ENCODE data around the gene COL9A3.

COL9A3 gene

GRCh38 chr20:62822239-62822787 is 5.5 kb downstream of the COL9A3 start:
- in situ Hi-C loops (cut with HindIII; ENCODE audit: low sequenced_read_pairs) = no loop called here

DNA sequence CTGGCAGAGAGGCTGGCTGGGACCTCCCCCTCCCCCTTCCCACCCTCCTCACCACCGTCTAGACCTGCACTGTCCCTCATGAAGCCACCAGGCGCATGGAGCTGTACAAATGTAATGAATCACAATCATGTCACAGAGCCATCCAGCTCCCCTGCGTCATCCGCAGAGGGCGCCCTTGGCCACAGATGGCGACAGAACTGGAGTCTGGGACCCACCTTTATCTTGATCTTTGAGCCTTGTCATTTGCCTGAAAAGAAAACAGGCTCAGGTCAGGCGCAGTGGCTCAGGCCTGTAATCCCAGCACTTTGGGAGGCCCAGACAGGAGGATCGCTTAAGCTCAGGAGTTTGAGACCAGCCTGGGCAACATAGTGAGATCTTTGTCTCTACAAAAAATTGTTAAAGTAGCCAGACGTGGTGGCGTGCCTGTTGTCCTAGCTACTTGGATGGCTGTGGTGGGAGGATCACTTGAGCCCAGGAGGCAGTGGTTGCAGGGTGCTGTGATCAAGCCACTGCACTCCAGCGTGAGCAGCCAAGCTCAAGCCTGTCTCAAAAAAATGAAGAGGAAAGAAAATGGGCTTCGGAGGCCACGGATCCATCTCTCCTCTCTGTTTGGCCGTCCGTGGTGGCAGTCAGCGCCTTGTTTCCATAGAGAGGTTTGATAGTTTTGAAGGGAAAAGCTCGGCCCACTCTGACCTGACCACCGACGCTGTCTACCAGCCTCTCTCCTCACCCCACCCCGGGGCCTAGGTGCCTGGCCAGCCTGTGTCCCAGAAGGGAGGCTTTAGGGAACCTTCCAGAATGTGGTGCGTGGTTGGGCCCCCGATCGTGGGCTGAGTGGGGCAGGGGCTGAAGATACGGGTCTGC is 6.2 kb downstream of the COL9A3 start:
- in situ Hi-C loops (cut with HindIII; ENCODE audit: low sequenced_read_pairs) = no loop called here

- in situ Hi-C loops (cut with HindIII; ENCODE audit: low sequenced_read_pairs) = no loop called here
These were observed 7.0 kb downstream of the COL9A3 start for GRCh38 chr20:62823688-62824475.

- in situ Hi-C loops (cut with HindIII; ENCODE audit: low sequenced_read_pairs) = no loop called here
These were observed 7.9 kb downstream of the COL9A3 start for GRCh38 chr20:62824476-62825332.

DNA sequence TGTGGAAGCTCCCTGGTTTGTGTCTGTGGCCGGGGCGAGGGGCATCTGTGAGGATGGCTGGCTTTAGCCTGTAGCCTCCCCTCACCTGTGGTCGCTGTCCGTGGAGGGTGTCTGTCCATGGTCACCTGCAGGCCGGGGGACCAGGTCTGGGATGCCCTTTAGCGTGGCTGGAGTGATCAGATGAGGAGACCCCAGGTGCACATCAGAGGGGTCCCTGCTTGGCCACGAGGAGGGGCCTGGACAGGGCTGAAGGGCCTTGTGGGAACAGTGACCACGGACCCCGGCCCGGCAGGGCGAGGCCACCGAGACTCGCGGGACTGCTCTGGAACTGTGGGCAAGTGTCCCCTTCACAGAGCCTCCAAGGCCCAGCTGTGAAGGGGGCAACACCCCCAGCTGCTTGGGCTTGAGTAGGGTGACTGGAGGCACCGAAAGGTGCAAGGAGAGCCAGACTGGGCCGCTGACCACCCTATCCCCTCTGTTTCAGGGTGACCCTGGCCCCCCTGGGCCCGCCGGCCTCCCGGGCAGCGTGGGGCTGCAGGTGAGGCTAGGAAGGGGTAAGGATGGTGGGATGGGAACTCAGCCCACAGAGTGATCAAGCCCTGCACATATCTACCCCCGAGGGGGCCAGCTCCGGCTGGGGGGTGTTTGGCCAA is 8.6 kb downstream of the COL9A3 start:
- in situ Hi-C loops (cut with HindIII; ENCODE audit: low sequenced_read_pairs) = no loop called here

GRCh38 chr20:62825986-62826645 is 9.3 kb downstream of the COL9A3 start:
- in situ Hi-C loops (cut with HindIII; ENCODE audit: low sequenced_read_pairs) = no loop called here

GRCh38 chr20:62826646-62827310 is 9.9 kb downstream of the COL9A3 start:
- in situ Hi-C loops (cut with HindIII; ENCODE audit: low sequenced_read_pairs) = no loop called here

DNA sequence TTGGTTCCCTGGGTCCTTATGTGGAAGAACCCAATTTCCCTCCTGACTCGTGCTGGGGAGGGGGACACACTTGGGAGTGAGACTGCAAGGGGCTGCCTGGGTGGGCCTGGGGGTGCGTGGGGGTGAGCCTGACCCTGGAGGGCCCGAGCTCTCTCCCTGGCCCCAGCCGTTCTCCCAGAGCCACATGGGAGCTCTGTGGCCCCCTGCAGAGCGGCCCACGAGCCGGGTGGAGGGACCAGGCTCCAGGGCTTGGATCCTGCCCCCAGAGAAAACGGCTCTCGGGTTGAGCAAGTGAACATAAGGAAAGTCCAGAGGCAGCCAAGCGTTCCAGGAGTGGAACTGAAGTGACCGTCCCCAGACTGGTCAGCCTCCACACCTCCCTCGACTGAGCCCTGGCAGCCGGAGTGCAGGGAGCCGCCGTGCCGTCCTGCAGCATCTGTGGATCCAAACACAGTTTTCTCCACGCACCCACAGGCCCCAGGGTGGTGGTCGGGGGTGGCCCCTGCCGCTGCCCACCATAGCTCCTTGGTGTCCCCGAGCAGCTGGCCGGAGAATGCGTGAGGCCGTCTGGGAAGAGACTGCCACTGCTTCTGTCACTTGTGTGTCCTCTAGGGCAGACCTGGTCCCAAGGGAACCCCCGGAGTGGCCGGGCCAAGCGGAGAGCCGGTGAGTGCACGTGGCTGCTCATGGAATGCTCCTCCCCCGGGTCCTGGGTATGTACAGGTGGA is 10.6 kb downstream of the COL9A3 start:
- in situ Hi-C loops (cut with HindIII; ENCODE audit: low sequenced_read_pairs) = no loop called here

DNA sequence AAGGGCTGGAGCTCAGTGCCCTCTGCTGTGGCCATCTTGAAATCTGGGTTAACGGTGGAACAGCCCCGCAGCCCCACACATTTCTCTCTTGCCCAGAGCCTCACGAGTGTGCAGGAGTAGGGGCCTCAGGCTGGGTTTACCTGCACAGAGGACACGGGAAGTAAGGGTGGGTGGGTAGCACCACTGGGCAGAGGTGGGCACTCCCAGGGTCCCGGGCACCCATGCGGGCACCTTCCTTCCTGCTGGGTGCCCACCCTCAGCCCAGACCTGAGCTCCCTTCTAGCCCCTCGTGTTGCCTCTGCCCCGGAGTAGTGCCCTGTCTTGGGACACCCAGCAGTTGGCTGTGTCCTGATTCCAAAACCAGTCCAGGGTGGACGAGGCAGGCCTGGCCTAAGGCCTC is 11.2 kb downstream of the COL9A3 start:
- in situ Hi-C loops (cut with HindIII; ENCODE audit: low sequenced_read_pairs) = no loop called here

DNA sequence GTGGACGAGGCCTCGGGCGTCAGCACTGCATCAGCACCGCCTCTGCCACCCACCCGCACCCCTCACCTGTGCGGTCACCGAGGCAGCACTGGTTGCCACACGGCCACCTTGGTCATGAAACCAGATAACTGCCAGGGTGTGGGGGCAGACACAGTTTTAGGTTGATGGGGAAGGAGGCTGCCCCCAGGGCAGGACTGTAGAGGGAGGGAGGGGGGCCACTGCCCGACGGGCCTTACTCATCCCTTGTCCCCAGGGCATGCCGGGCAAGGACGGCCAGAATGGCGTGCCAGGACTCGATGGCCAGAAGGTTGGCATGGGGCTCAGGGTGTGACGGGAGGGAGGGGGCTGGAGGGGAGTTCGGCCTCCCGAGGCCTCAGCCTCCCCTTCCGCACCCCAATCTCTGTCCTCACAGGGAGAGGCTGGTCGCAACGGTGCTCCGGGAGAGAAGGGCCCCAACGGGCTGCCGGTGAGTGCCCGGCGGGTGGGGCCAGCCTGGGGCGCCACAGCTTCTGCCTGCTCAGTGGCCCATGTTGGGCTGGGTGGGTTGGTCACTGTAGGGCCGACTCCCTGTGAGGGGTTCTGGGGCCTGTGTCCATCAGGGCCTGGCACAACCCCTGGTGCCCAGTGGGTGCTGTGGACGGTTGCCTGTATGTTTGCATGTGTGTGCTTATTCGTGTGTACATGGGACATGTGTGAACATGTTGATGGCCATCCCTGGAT is 11.8 kb downstream of the COL9A3 start:
- in situ Hi-C loops (cut with HindIII; ENCODE audit: low sequenced_read_pairs) = no loop called here

DNA sequence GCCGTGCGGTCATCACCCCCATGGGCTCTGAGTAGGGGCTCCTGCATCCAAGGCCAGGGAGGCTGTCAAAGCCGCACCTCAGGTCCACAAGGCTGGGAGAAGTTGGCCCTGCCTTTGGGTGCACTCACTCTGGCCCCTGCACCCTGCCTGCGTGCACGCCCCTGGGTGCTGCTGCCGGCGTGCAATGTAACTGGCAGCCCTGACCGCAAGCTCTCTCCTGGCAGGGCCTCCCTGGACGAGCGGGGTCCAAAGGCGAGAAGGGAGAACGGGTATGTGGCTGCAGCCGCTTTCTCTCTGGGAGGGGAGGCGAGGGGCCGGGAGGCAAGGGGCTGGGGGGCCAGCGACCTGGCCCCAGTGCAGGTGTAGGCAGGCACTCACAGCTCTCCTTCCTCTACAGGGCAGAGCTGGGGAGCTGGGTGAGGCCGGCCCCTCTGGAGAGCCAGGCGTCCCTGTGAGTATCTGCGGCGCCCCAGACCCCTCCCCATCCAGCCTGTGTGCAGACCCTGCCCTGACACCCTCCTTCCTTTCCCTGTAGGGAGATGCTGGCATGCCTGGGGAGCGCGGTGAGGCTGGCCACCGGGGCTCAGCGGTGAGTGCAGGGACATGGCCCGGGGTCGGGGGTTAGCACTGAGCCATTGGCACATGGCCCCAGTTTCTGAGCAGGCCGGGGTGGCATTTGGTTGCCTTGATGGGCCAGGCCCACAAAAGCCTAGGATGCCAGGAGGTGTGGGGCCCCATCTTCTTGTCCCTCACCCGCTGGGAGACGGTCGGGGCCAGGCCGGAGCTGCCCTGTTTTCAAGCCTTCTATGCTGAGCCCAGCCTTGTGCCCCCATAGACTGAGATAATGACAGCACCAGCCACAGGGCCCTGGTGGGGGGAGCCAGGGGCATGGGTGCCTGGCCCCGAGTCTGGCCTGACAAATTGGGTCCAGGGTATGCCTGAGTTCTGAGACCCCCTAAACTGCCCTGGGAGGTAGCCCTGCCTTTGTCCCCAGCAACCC is 12.7 kb downstream of the COL9A3 start:
- in situ Hi-C loops (cut with HindIII; ENCODE audit: low sequenced_read_pairs) = no loop called here

- in situ Hi-C loops (cut with HindIII; ENCODE audit: low sequenced_read_pairs) = no loop called here
These were observed 13.4 kb downstream of the COL9A3 start for GRCh38 chr20:62830251-62830650.

GRCh38 chr20:62830821-62831220 is 14.0 kb downstream of the COL9A3 start:
- in situ Hi-C loops (cut with HindIII; ENCODE audit: low sequenced_read_pairs) = no loop called here

DNA sequence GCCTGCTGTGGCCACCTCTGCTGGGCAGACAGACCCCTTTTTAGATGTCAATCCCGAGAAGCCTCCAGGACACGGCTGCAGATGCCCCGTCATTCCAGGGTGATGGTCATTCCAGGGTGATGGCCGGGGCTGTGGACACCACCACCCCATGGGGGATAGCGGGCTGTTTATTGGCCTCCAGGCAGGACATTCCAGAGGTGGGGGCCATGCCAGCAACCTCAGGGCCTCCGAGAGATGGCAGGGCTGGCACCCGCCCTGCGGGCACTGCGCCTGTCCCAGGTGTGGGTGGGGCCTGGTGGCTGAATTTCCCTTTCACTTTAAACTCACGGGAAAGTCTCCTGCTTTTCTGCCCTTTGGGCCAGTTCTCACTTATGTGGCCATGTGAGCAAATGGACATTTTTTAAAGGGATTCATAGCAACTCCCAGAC is 14.5 kb downstream of the COL9A3 start:
- in situ Hi-C loops (cut with HindIII; ENCODE audit: low sequenced_read_pairs) = no loop called here

GRCh38 chr20:62831854-62832211 is 15.0 kb downstream of the COL9A3 start:
- in situ Hi-C loops (cut with HindIII; ENCODE audit: low sequenced_read_pairs) = no loop called here

- in situ Hi-C loops (cut with HindIII; ENCODE audit: low sequenced_read_pairs) = no loop called here
These were observed 15.5 kb downstream of the COL9A3 start for GRCh38 chr20:62832212-62832922.
